MM.1S (cell line): ENCODE data around the gene LACRT.
A peak's percentile ranks its signal among the peaks of the same experiment; 100 is the strongest.

Experiments used
- DNase-seq: peaks from one replicate; pipeline ENCODE4 v3.0.0-alpha.2; 2015
- H2AFZ ChIP-seq: fragments of 300-600 bp; sonication (generic); 2 replicates; pipeline ENCODE4 v1.6.0; 2016; ENCODE audit warnings: antibody characterized with exemption, low read length
- H3F3A ChIP-seq: fragments of 300-600 bp; sonication (generic); 2 replicates; pipeline ENCODE4 v1.6.1; 2016; ENCODE audit warnings: mild to moderate bottlenecking, antibody characterized with exemption, low read length, moderate library complexity, mixed read lengths; ENCODE audit not compliant: insufficient read depth
- H3K27ac ChIP-seq: fragments of 300-600 bp; sonication (generic); 2 replicates; pipeline ENCODE4 v1.5.1; 2016; ENCODE audit warnings: mild to moderate bottlenecking, low read length
- H3K27me3 ChIP-seq: fragments of 300-600 bp; sonication (generic); replicated peaks from 2 replicates; pipeline ENCODE4 v1.6.0; 2016; ENCODE audit warnings: low read length; ENCODE audit not compliant: insufficient read depth
- H3K36me3 ChIP-seq: fragments of 300-600 bp; sonication (generic); replicated peaks from 2 replicates; pipeline ENCODE4 v1.6.1; 2016; ENCODE audit warnings: mild to moderate bottlenecking, low read length, mixed read lengths; ENCODE audit not compliant: insufficient read depth
- H3K4me1 ChIP-seq: fragments of 300-600 bp; sonication (generic); 2 replicates; pipeline ENCODE4 v1.6.1; 2016; ENCODE audit warnings: low read length, mixed read lengths
- H3K4me2 ChIP-seq: fragments of 300-600 bp; sonication (generic); 2 replicates; pipeline ENCODE4 v1.6.0; 2016; ENCODE audit warnings: low read depth, low read length
- H3K4me3 ChIP-seq: fragments of 300-600 bp; sonication (generic); 2 replicates; pipeline ENCODE4 v1.5.1; 2016; ENCODE audit warnings: low read length, mixed read lengths
- H3K79me2 ChIP-seq: fragments of 300-600 bp; sonication (generic); 2 replicates; pipeline ENCODE4 v1.6.1; 2016; ENCODE audit warnings: mixed run types, low read length, mixed read lengths
- H3K9ac ChIP-seq: fragments of 300-600 bp; sonication (generic); 2 replicates; pipeline ENCODE4 v1.6.1; 2016; ENCODE audit warnings: low read length, mixed read lengths
- H3K9me2 ChIP-seq: fragments of 300-600 bp; sonication (generic); replicated peaks from 2 replicates; pipeline ENCODE4 v1.6.1; 2016; ENCODE audit warnings: mild to moderate bottlenecking, low read length, mixed read lengths; ENCODE audit not compliant: insufficient read depth
- H3K9me3 ChIP-seq: fragments of 300-600 bp; sonication (generic); replicated peaks from 2 replicates; pipeline ENCODE4 v1.6.1; 2016; ENCODE audit warnings: mild to moderate bottlenecking, low read length, mixed read lengths; ENCODE audit not compliant: insufficient read depth
- H4K20me1 ChIP-seq: fragments of 300-600 bp; sonication (generic); 2 replicates; pipeline ENCODE4 v1.6.1; 2016; ENCODE audit warnings: mild to moderate bottlenecking, low read length, moderate library complexity, mixed read lengths; ENCODE audit not compliant: insufficient read depth
- CTCF ChIP-seq: fragments of 300-600 bp; sonication (generic); IDR thresholded peaks from 2 replicates; pipeline ENCODE4 v1.5.1; 2016; ENCODE audit warnings: antibody characterized with exemption, low read length, mixed read lengths
- EZH2 ChIP-seq: fragments of 300-600 bp; sonication (generic); optimal IDR thresholded peaks from 2 replicates; pipeline ENCODE3; 2017; ENCODE audit warnings: low read depth, mild to moderate bottlenecking, antibody characterized with exemption, low read length, mixed read lengths
- EZH2phosphoT487 ChIP-seq: fragments of 300-600 bp; sonication (generic); IDR thresholded peaks from 2 replicates; pipeline ENCODE4 v1.6.1; 2018; ENCODE audit warnings: antibody characterized with exemption, low read length

Gene LACRT

GRCh38 chr12:54622463-54623183 is 12.1 kb downstream of the LACRT start:
- Histone ChIP-seq H3K27me3 (no peaks in the 10 kb centered on the region), H3K27ac (no peak overlapping the region), H3K9me3 (no peaks in the 10 kb centered on the region), H3K4me2 (no peak overlapping the region), H3K4me3 (no peak overlapping the region), H4K20me1 (no peaks in the 10 kb centered on the region), H2AFZ (no peak overlapping the region), H3K36me3 (no peaks in the 10 kb centered on the region), H3K9me2 (no peaks in the 10 kb centered on the region), H3K9ac (no peak overlapping the region), H3F3A (no peaks in the 10 kb centered on the region), H3K4me1 (no peaks in the 10 kb centered on the region), H3K79me2 (no peaks in the 10 kb centered on the region)
- TF ChIP-seq CTCF (peak; percentile 41), EZH2 (no peak)
- DNase-seq: peak; percentile 19

DNA sequence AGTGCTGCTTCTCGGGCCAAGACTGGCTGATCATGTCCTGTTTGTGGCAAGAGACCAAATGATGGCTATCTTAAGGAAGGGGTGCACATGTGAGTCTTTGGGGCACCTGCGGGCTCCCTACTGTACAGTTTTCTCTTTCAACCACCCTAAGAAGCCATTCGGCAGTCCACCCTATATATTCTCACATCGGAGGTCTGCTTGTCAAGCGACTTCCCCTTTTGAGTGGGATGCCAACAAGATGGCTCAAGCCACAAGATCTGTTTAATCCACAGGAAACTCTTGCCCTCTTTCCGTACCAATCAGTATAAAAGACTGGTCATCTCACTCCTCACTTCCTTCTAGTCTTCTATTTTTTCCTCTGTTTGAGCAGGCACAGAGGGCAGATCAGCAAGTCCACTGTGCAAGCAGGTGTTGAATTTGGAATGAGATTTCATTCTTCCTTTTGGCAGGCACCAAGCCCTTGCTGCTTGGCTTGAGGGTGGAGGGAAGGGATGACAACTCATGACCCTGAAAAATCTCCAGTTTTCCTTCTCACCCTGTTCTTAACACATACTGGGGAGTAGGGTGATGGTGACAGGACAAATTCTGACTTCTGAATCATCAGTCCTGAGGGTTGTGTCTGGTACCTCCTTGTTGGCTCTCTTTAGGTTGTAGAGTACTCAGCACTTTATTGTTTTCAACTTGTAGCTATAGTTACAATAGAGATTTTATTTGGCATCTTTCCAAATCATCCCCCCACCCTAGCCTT is 17.6 kb downstream of the LACRT start:
- Histone ChIP-seq H4K20me1 (no peaks in the 10 kb centered on the region), H3K9ac (no peak overlapping the region), H2AFZ (no peak overlapping the region), H3K9me2 (no peaks in the 10 kb centered on the region), H3K27ac (no peak overlapping the region), H3K9me3 (no peaks in the 10 kb centered on the region), H3K4me2 (no peak overlapping the region), H3F3A (no peaks in the 10 kb centered on the region), H3K4me1 (no peaks in the 10 kb centered on the region), H3K4me3 (no peak overlapping the region), H3K27me3 (no peaks in the 10 kb centered on the region), H3K79me2 (no peaks in the 10 kb centered on the region), H3K36me3 (no peaks in the 10 kb centered on the region)
- no peak for DNase-seq
- TF ChIP-seq EZH2 (no peak), EZH2phosphoT487 (no peak), CTCF (no peak)

- no peaks in the 10 kb centered on the region for H3K27me3 ChIP-seq
- H3K36me3 ChIP-seq: no peaks in the 10 kb centered on the region
These were observed 22.4 kb downstream of the LACRT start for GRCh38 chr12:54612225-54612750.

More at GRCh38 chr12:54612225-54612750, 22.4 kb downstream of the LACRT start:
- no peaks in the 10 kb centered on the region for H3K9me2 ChIP-seq
- no peak overlapping the region for H3K4me2 ChIP-seq
- H3F3A ChIP-seq: no peaks in the 10 kb centered on the region
- no peaks in the 10 kb centered on the region for H4K20me1 ChIP-seq
- H3K4me1 ChIP-seq: no peaks in the 10 kb centered on the region
- H3K9me3 ChIP-seq: no peaks in the 10 kb centered on the region
- no peak overlapping the region for H3K9ac ChIP-seq
- no peak overlapping the region for H2AFZ ChIP-seq
- H3K79me2 ChIP-seq: no peaks in the 10 kb centered on the region
- H3K27ac ChIP-seq: no peak overlapping the region
- TF ChIP-seq EZH2phosphoT487: no peak
- no peak for TF ChIP-seq EZH2
- no peak for TF ChIP-seq CTCF
- no peak for DNase-seq
- H3K4me3 ChIP-seq: no peak overlapping the region
